OCI-LY7 (cell line): ENCODE data around the gene POLE4.

ENCODE experiments used
- EZH2phosphoT487 ChIP-seq: fragments of 200-600 bp; sonication (generic); IDR thresholded peaks from 2 replicates; pipeline ENCODE4 v1.6.1; 2018; ENCODE audit warnings: low read depth, borderline replicate concordance, mild to moderate bottlenecking, mixed run types, antibody characterized with exemption, low read length, moderate library complexity, mixed read lengths
- TF ChIP-seq, protein P1 (sequence below): fragments of 200-600 bp; sonication (generic); conservative IDR thresholded peaks from 2 replicates; pipeline ENCODE4 v1.5.1; 2014; ENCODE audit warnings: mild to moderate bottlenecking, antibody characterized with exemption, low read length, moderate library complexity, mixed read lengths

DNA sequence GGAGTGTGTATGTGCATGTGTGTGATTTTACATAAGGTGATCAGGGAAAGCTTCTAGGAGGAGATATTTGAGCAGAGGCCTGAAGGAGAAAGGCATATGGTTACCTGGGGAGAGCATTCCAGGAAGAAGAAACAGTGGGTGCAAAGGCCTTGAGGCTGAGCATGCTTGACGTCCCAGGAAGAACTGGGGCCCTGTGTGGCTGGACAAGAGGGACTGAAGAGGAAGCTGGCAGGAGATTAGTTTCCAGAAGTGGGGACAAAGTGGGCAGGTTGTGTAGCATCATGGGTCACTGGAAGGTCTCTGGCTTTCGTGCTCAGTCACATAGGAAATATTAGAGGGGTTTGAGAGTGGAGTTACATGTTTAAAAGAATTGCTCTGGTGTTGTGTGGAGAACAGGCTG is 42.0 kb upstream of the POLE4 start:
- TF ChIP-seq, protein P1, sequence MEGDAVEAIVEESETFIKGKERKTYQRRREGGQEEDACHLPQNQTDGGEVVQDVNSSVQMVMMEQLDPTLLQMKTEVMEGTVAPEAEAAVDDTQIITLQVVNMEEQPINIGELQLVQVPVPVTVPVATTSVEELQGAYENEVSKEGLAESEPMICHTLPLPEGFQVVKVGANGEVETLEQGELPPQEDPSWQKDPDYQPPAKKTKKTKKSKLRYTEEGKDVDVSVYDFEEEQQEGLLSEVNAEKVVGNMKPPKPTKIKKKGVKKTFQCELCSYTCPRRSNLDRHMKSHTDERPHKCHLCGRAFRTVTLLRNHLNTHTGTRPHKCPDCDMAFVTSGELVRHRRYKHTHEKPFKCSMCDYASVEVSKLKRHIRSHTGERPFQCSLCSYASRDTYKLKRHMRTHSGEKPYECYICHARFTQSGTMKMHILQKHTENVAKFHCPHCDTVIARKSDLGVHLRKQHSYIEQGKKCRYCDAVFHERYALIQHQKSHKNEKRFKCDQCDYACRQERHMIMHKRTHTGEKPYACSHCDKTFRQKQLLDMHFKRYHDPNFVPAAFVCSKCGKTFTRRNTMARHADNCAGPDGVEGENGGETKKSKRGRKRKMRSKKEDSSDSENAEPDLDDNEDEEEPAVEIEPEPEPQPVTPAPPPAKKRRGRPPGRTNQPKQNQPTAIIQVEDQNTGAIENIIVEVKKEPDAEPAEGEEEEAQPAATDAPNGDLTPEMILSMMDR, result no peak
- no peak for TF ChIP-seq EZH2phosphoT487
